Measurements from ENCODE around the gene GBX2.

Gene GBX2

GRCh38 chr2:236167297-236168109 lies 683 bp downstream of the GBX2 start:
- no peak for DNase-seq

DNA sequence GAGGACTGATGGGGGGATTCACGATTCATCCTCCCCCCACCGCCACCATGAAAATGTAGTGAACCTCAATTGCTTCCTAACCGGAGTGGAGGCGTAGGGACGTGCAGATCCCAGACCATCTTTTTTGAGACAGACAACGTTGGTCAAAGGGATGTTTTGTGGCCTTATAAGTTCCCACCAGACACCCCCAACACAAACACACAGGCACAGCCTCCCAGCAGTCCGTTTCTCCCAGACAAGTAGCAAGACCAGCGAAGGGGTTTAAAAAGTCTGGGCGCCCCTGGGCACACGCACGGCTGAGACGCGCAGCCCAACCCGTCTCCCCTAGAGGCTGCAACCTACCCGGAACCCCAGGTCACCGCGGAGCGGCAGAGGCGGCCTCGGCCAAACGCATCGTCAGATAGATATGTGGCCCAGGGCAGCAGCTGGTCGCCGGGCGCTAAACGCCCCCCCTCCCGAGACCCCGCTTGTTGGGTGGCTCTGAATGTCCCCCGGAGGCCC lies 1.3 kb downstream of the GBX2 start:
- DNase-seq, result no peak

DNA sequence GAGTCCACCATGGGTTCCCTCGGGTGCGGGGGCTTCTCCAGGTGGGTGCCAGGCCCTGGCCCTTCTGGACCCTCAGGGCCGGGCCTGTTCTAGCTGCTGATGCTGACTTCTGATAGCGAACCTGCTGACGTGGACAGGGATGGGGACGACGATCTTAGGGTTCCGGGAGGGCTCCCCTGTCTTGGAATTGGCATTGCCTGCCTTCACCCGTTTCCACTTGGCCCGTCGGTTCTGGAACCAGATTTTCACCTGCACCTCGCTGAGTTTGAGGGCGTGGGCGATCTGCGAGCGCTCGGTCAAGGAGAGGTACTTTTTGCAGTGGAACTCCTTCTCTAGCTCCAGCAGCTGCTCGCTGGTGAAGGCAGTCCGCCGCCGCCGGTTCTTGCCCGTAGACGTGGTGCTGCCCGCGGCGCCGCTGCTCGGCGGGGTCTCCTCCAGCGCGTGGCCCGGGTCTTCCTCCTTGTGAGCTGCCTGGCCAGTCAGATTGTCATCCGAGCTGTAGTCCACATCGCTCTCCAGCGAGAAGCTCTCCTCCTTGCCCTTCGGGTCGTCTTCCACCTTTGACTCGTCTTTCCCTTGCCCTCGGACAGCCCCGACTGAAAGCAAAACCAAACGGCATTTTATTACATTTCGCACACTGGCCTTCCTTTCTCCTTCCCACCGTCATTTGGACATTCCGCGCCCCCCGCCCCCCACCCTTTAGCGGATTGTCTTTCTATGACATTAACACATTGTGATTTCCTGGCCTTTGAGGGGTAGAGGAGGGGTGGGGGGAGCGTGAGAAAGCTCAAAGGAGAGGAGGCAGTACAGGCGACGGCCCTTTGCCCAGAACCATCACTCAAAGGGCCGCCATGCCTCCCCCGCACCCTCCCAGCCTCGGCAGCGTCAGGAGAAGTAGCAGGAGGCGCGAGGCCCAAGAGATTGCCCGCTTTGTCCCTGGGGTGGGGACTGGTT lies 2.1 kb downstream of the GBX2 start:
- no peak for DNase-seq

DNA sequence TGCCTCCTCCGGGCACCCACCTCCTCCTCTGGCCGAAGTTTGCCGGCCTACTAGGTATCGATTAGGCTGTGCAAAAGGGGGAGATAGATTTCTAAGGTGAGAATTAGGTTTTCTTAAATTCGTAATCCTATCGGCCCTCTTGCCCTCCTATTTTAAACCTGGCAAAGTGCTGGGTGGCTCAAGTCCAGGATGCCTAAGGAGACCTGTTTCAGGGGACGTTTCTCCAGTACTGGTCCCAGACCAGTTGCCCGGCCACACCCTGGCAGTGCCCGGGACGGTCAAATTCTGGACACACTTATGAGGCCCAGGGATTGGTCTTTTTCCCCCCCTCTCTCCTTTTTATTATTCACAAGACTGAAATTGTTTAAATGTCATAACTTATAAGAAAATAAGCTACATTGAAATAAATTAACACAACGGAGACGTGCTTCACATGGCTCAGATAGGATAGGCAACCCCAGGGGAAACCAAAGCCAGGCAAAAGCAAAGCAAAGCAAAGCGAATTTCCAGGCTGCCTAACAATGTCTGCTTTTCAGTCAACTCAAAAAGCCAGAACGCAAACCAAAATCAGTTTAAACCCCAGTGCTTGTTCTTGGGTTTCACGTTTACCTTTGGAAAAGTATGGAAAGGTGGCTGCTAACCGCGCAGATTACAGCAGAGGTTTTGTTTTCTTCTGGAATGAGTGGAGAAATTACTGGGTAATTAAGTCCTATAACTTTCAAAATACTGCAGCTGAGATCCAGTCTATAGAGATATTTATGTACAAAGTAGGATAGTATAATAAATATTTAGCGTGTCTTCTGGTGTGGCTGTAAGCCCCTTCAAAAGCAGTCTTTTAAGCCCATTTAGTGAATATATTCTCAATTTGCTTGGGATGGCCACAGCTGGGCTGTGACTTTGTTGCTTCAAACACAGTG lies 3.0 kb downstream of the GBX2 start:
- no peak for DNase-seq

DNA sequence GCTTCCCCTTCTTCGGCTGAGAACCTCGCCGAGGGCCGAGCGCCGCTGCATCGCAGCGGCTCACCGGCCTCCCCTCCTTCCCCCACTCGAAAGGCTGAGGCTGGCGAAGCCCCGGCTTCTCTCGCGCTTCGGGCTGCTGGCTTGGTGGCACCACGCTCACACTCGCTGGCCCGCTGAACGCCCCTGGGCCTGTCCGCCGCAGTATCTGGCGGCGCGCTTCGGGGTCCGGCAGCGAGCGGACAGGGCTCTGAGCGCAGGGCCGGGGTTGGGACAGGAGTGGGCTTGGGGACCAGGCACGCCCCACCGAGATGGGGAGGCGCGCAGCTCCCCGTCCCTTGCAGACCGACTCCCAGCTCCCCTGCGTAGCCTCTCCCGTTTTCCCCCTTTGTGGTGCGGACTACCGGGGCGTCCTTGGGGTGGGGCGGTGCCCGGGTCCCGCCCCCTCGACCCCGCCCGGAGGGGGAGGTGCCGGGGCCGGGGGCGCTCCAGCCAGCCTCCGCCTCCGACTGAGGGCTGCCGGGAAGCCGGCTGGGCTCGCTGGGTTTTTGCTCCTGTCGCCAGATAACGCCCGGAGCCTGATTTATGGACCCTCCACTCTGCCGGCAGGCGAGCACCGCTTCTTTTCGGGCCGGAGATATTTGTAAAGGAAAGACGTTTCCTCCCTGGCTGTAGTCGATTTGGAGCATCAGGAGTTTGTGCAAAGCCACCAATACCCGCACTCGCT lies 3.8 kb downstream of the GBX2 start:
- no peak for DNase-seq

- no peak for DNase-seq
Observed at GRCh38 chr2:236163471-236164200, 4.5 kb downstream of the GBX2 start.

DNA sequence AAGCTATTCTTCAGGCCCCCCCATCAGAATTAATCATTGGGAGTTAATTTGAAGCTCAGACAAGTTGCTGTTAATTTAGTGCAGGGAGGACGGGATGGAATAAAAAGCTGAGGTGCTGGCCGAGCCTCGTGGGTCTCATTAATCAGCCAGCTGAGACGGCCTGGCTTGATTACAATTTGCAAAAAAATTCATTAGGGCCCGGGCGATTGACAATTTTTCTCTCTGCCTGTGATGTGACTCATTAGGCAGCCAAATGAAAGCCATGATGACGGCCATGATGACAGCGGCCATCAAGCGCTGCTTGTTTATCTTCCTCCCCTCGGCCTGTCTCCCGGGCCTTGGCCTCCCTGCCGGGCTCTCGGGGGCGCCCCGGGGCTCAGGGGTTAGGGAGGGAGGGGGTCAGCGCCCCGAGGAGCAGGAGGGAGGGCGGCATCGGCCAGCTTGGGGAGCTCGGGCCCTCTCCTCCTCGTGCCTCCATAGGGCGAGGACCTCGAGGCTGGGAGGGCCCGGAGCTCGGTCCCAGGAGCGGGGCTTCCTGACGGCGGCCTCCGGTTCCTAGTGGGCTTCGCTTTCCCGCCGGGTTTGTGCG lies 5.2 kb downstream of the GBX2 start:
- no peak for DNase-seq

DNA sequence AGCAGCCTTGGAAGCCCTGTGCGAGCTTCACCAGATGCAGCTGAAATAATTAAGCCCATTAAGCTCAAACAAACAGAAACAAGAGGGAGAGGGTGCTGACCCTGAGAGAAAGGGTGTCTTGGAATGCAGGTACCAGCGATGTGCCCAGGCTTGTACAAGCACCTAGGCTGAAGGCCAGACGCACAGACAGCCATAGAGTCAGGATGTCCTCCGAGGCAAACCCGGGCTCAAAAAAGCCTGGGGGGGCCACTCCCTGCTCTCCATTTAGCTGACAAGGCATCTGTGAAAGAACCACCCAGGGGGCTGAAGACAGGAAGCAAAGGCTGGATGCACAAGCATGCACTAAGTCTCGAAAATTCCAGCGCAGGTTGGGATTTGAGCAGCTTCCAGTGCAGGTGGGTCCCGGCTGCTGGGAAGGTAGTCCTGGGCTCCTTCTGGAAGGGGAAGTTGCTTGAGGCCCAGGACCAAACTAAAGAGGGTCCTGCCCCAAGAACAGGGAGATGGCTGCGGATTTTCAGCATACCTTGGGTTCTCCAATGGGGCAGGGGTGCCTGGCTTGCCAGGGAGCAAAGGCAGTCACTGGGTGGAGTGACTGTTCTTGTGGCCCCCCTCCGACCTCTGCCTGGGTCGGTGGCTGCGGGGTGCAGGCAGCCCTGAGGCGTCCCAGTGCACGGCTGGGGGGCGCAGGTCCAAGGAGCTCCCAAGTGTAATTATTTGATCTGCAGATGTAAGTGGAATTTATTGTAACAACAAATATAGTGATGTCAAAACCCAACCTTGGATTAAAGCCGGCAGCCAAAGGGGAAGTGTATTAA lies 5.9 kb downstream of the GBX2 start:
- no peak for DNase-seq

DNA sequence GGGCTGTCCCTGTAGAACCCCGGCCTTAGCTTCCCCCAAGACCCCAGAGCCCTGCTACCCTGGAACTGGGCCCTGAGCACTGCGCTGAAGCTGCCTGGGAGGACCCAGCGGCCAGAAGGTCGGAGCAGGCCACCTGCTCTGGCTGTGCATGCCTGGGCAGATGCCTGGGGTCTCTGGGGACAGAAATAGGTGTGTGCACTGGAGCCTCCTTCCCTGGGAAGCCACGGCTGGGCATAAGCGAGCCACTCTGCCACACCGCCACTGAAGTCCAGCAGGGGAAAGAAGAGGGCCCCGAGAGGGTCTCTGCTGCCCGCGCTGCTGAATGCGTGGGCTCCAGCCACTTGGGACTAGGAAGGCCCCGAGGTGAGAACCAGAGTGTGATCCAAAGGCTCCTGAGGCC lies 6.7 kb downstream of the GBX2 start:
- DNase-seq, result no peak

DNA sequence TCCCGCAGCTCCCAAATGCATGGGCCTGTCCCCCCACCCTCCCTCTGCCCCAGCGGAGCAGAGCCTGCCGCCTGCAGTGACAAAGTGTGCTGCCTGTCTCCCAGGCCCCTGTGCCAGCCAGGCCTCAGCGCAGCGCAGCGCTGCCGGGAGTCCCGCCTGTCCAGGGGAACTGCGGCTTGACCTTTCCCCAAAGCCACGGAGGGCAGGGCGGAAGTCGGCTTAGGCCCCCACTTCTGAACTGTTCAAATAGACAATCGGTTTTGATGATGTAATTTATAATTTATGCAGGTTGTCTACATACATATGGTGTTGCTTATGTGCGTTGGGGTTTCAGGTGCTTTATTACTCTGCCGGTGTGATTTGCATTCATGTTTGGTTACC lies 7.1 kb downstream of the GBX2 start:
- DNase-seq, result no peak

DNA sequence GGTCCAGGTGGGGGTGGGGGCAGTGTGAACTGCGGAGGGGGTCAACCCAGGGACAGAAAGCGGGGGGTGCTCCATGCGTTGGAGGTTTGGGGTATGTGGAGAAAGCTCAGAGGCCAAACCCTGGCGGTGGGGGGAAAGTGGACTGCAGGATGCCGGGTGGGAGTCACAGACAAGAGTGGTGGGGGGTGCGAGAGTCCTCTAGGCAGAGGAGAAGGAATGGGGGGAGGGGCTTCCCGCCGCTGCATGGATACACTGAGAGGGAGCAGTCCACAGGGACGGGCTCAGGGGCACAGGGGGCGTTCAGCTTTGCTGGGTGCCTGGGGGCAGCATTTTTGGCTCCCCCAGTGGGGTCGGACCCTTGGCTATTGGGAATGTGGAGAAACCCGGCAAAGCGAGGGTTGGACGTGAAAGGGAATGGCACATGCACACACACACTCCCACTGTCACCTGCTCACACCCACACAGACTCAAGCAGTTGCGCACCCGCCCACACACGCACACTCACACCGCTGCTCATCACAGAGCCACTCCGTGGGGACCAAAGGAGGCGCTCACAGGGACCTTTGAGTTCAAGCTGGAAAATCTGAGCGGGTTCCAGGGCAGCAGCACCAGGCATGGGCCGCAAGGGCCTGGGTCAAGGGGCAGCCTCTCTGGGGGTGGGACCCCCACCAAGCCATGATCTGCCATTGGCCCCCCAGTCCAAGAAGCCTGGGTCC lies 7.7 kb downstream of the GBX2 start:
- no peak for DNase-seq

- DNase-seq, result no peak
Observed at GRCh38 chr2:236159778-236160170, 8.4 kb downstream of the GBX2 start.

DNA sequence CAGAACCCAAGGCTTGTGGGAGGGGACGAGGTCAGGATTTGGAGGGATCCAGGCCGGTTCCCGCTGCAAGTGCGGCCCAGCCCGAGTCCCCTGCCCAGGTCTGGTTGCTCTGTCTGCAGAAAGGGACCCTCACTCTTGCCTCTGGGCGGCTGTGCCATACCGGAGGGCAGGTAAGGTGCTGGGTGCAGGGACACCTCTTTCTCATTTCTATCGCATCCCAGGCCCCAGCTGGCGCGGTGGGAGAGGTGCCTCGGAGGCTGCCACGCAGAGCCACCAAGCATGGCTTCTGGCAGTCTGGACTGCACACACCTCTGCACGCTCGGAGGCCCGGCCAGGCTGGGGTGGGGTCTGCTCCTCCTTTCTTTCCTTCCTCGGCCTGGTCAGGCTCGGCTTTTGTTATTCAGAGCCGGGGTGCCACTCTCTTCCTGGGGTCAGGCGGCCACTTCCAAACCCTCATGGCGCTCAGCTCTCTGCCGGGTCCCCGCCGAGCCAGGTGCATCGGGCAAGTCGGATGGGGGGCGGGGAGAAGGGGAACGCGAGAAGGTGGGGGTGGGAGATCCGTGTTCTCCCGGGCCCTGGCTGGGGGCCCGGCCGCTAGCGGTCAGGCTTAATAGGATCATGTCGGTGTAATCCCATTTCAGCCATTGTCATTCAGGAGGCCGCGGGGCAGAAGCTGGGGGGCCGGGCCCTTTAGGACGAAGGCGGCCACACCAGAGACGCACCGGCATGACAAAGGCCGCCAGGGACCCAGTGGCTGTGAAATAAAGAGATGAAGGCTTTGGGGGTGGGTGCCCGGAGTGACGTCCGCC lies 9.0 kb downstream of the GBX2 start:
- no peak for DNase-seq

DNA sequence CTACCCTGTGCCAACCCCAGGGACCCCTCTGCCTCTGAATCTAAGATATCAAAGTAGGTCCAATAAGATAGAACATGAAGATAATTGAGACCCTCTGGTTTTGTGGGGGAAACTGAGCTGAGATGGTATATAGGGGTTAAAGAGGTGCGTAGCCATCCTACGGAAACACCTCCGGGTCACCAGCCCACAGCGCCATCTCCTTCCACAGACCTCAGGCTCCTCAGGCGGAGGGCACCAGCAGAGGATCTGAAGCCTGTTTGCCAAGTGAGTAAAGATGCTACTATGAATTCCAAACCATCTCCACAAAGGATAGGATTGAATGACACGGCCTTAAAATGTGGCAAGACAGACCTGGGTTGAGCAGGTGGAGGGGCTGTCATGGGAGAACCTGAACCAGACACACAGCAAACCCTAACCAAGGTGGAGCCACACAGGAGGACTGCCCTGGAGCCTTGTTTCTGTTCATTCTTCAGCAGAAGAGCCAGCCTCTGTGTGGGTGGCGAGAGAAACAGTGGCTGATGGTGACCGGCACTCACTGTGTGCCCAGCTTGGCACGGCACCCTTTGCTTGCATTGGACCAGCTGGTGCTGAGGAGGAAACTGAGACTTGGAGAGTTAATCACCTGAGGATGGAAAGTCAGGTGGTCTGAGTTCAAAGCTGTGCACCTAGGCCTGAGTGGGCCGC lies 10.2 kb downstream of the GBX2 start:
- no peak for DNase-seq

DNA sequence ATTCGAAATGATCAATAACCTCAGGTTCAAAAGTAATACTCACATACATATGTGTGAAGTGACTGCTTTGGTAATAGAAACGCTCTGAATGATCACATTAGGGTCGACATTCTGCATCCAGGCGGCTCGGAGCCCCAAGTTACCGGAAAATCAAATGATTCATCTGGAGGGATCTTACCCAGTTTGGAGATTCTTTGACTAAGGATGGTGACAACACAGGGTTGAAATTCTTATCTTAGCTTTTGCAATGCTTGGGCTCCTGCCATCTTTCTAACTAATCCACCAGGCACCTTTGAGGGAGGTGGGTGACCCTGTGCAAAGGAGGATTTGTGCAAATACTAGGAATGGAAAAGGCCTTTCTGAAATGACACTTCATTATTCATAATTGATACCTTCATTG lies 10.8 kb downstream of the GBX2 start:
- no peak for DNase-seq

- no peak for DNase-seq
Observed at GRCh38 chr2:236156860-236157194, 11.4 kb downstream of the GBX2 start.

- no peak for DNase-seq
Observed at GRCh38 chr2:236156095-236156859, 11.9 kb downstream of the GBX2 start.
